Stimulated activated CD8-positive, alpha-beta memory T cell treated with anti-CD3 and anti-CD28 coated beads, Interleukin-12 subunit alpha, Interleukin-12 subunit beta, amount 100 ng/mL, for 4 hours (primary cell): ENCODE data around the gene GJC1.
"Not testable (repeated sequence)": the region's sequence is repeated elsewhere in the genome, so short reads cannot be mapped to it uniquely, and the experiment has no call there.

Experiments
- DNase-seq: peaks from one replicate; pipeline ENCODE4 v3.0.0-alpha.2; 2020; ENCODE audit warnings: low read depth

GJC1 gene

DNA sequence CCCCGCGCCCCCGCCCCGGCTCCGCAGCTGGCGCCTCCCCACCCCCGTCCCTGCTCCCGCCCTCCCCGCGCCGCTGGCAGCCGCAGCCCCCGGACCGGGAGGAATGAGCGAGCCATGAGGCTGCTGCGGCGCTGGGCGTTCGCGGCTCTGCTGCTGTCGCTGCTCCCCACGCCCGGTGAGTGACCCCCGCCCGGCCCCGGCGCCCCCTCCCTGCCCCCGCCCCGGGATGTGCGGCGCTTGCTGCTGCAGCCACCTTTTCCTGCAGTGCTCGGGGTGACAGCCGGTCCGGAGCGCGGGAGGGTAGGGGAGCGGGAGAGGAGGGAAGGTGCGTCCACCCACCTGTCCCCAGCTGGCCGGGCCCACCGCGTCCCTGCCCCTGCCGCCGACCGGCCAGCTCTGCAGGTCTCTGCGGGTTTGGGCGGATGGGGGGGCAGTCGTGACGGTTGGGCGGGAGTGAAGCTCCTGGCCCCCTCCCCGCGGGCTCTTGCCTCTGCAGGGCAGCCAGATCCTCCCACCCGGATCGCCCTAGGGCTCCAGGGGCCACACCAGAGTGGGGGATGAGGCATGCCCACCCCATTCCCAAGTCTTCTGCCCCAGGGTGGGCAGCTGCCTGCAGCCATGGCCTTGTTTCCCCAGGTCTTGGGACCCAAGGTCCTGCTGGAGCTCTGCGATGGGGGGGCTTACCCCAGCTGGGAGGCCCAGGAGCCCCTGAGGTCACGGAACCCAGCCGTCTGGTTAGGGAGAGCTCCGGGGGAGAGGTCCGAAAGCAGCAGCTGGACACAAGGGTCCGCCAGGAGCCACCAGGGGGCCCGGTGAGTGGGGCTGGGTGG lies 70.8 kb downstream of the GJC1 start:
- no peak for DNase-seq

DNA sequence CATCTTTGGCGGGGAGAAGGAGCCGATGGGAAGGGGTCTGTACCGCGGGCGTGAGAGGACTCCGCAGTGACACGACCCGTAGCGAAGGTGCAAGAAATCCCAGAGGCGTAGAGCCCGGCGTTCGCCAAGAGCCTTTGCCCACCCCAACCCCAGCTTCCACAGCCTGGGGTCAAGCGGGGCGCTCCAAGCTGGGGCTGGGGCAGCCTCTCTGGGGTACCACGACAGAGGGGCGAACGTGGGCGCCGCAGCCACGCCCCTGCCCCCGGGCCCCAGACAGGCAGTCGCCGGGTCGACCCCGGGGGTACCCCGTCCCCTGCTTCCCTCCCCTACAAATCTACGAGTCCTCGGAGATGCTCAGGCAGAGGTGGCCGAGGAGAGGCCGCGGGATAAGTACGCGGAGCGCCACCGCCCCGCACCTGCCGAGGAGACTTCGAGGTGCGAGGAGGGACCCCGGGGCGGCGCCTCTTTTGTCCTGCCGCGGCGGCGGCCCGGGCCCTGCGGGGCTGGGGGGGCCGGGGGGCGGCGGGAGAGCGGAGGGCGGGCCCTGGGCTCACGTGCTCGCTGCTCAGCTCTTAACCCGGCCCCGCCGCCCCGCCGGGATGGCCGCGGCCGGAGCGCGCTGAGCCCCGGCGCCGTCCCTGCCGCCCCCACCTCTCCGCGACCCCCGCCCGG lies 71.5 kb downstream of the GJC1 start, which contains the start of gene ADAM11:
Gene ADAM11 (plus strand): TSS at position 575 of the 672 bp plus-strand sequence. CDS start 212 bp downstream, outside the sequence.
- DNase-seq, result no peak

DNA sequence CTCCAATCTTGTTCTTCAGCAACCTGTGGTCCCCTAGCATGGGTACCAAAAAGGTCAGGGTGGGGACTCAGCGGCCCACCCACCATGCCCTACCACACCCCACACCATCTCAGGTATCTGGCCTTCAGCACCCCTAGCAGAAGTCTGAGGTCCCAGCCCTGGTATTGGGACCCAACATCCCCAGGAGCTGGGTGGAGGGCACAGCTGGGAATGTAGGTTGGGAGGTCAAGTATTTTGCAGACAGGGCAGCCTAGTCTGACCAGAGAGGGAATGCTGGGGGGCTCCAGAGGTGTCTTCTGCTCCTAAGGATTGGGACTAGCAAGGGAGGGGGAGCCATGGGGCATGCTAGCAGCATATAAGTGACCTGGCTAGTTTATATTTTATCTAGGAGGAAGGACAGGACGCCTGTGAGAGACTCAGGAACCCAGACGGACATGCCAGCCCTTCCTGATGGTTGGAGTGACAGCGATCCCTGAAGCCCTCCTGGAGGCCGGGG lies 72.1 kb downstream of the GJC1 start:
- DNase-seq, result no peak

DNA sequence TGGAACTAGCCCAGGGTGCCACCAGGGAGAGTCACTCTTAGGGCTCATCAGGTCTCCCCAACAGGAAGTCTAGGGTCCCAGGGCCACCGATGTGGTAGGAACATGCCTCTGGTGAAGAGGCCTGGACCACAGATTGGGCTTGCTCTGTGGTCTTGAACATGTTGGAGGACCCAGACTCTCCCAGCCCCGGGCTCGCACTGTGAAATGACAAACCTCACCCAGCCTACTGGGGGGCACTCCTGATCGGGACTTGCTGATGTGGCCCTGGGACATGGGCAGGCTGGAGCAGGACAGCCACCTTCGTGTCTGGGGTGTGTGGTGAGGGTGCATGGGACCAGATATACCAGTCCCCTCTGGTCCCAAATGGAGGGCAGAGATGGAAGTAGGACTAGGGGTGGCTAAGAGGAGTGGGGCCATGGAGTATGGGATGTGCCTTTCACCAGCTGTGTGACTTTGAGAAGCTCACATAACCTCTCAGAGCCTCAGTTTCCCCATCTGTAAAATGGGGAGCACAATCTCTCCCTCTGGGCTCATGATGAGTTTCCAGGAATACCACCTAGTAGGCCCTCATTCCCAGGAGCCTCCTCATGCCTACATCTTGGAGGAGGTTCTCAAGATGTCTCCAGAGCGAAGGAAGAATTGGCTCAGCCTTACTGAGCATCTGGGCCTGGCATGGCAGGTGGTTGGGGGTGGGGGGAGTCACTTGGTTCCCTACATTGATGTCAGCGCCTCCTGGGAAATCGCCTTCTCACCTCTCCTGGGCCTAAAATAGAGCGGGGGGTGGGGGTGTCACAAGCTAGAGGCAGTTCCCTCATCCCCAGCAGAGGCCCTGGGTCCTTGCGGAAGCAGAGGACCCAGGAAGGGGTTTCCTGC lies 72.8 kb downstream of the GJC1 start:
- no peak for DNase-seq

DNA sequence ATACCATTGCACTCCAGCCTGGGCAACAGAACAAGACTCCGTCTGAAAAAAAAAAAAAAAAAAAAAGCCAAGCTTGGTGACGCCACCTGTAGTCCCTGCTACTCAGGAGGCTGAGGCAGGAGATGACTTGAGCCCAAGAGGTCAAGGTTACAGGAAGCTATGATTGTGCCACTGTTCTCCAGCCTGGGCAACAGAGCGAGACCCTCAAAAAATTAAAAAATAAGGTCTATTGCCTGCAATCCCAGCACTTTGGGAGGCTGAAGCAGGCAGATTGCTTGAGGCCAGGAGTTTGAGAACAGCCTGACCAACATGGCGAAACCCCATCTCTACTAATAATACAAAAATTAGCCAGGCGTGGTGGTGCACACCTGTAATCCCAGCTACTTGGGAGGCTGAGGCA lies 74.9 kb downstream of the GJC1 start:
- not testable (repeated sequence) for DNase-seq

DNA sequence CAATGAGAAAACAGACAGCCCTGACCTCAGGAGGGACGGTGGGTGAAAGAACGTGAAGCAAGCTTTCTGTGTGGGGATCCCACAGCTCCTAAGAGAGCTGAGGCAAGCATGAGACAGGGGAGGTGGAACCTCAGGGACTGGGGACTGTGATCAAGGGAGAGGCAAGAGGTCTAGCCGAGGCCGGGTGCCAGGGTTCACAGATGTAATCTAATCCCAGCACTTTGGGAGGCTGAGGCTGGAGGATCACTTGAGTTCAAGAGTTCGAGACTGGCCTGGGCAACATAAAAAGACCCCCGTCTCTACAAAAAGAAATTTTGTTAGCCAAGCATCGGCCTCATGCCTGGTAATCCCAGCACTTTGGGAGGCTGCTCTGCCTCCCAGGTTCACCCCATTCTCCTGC lies 75.8 kb downstream of the GJC1 start:
- no peak for DNase-seq

DNA sequence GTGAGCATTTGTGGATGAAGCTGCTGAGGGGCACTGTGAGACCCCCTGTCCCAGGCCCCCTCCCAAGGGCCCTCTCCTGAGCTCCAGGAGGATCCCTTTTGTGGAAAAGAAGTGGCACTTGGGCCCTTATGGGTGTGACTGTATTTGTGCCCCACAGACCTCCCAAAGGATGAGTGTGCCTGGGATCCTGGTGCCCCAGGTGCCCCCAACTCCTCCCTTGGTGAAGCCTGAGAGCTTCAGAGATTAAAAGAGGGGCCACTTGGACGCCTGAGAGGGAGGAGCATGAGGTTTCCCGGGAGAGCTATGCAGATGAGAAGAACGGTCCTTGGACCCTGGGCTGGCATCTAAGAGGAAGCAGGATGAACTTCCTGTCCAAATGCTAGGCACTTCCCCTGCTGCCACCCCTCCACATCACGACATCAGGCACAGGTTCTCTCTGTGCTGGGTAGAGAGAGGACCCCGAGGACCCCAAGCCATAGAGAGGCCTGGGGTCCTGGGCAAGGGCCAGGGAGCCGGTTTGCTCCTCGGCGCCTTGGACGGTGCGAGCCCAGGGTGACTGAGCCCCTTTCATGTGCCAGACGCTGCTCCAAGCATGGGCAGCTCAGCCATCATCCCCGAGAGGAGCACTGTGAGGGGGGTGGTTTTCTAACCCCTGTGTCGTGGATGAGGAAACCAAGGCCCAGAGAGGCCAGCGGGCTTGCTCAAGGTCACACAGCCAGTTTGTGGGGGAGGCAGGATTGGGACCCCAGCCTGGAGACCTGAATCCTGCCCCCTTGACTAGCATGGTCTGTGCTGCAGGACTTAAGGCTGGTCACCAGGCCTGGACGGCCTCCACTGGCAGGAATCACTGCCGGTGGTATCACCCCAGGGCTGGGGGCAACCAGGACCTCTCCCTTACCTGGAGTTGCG lies 76.9 kb downstream of the GJC1 start:
- no peak for DNase-seq

DNA sequence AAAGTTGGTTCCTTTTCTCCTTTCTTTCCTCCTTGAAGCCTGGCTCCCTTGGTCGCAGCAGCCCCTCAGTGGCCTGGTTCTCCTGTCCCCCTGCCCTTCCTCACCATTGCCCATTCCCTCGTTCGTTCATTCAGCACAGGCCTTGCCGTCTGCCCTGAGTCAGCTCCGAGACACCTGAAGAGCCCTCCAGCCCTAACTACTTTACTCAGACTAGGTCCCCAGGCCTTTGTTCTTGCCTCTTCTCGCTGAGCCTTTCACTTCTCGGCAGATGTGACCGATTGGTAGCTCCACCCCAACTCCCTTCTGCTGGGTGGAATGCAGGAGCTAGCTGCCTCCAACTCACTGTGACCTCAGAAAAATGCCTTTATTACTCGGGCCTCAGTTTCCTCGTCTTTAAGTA lies 78.3 kb downstream of the GJC1 start:
- no peak for DNase-seq

DNA sequence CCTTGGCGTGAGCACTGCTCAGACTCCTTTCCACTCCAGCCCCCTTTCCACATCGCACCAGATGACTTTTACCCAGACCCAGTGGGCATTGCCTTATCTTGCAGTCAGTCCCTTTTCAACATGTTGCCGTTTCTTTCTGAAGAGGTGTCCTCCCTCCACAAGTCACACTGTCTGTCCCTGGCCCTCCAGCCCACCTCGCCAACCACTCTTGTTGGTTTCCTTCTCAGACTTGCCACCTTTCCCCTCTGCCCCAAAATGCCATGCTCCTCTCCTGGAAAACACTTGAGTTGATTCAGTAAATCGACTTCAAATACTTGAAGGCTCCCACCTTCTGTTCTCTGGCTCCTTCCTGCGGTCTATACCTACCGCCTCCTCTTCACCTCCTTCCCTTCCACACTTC lies 78.8 kb downstream of the GJC1 start:
- DNase-seq, result no peak

DNA sequence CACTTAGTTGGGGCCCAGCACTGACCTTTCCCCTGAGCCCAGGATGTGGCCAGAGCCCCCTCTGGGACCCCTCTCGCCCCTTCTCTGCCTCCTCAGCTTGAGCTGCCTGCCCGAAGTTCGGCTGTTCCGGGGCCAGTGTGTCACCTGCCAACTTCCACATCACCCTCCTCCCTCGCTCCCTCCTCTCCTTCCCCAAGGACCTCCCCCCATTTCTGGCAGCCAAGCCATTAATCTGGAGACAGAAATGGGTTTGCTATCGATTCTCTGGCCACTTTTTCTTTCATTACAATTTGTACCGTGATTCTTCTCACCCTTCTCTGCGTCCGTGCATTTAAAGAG lies 80.1 kb downstream of the GJC1 start:
- no peak for DNase-seq

DNA sequence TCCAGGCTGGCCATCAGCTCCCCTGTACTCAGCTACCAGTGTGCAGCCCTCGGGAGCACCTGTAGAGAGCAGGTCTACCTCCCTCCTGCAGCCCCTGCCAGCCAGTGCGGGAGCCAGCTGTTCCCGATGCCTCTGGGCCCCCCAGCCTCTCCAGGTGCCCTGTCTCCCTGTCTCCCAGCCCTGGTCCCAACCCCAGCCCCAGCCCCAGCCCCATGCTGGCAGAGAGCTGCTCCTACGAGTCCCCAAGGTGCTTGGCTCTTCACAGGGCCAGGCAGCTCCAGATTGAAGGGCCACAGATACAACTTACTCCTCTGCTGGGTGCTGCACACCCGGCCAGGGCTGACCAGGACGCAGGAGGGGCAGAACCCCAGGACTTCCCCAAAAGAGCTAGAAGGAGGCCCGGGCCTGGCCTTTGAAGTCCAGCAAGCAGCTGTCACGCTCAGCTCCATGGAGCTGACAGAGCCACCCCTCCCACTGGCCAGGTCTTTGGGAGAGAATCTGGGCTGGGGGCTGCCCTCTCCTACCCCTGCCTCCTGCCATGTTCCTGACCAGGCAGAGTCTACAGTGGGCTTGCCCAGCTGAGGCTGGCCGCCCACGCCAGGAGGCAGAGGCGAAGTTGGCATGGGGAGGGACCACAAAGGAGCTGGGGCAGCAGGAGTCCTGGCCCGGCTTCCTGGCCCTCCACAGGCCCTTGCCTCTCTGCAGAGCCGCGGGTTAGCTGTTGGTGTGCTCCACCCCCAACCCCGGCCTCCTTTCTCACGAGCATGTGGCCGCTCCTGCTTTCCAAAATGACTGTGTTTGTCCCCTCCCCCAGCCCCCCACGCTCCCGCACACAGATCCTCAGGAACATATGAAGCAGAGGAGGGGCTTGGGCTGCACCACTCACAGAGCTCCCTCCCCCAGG lies 80.8 kb downstream of the GJC1 start:
- DNase-seq, result no peak
